Spleen (tissue), 7 donors: ENCODE measurements around the gene KCTD21.

Experiments used
- POLR2AphosphoS5 ChIP-seq, 3 donors: sonication (generic); formaldehyde crosslinking; IDR thresholded peaks; one replicate each; pipeline ENCODE4 v1.5.1; 2017; ENCODE audit warnings: antibody characterized with exemption in 3 of 3
- TF ChIP-seq, protein P1 (sequence below), 11 experiments: fragments of 200-600 bp in 7 of 11; fragments of 450-650 bp in 4 of 11; sonication (generic) in 4 of 11; IDR thresholded peaks in 8 of 11; conservative IDR thresholded peaks in 3 of 11; 1 replicate in 7 of 11; 2 replicates in 4 of 11; pipeline versions ENCODE4 v1.4.0 to v1.8.0; 2016 to 2021; ENCODE audit warnings: antibody characterized with exemption in 11 of 11, inconsistent platforms in 4 of 11, mild to moderate bottlenecking in 1 of 11
- donor health status: DM: no; HTN: no; CAD: no; lungs with moderate emphysema.
- donor health status: DM: no; HTN: no; CAD: no.
- donor health status: DM: no; HTN: no; CAD: no.

DNA sequence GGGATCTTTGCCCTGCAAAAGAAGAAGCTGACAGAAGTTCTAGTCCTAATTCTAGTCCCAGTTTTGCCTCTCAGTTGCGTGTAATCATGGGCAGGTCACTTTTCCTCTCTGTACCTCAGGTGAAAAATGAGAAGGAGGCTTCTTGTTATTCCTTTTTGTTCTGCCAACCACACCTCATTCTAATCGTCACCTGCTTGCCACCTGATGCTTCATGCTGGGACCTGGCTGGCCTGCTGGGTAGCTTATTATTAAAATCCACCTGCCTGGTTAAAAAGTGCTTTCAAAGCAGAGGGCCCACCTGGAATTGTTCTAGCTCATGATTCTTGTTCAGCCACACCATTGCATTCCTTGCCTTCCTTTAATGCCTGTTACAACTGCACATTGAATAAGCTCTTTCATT is 40.6 kb downstream of the KCTD21 start:
- TF ChIP-seq, protein P1, sequence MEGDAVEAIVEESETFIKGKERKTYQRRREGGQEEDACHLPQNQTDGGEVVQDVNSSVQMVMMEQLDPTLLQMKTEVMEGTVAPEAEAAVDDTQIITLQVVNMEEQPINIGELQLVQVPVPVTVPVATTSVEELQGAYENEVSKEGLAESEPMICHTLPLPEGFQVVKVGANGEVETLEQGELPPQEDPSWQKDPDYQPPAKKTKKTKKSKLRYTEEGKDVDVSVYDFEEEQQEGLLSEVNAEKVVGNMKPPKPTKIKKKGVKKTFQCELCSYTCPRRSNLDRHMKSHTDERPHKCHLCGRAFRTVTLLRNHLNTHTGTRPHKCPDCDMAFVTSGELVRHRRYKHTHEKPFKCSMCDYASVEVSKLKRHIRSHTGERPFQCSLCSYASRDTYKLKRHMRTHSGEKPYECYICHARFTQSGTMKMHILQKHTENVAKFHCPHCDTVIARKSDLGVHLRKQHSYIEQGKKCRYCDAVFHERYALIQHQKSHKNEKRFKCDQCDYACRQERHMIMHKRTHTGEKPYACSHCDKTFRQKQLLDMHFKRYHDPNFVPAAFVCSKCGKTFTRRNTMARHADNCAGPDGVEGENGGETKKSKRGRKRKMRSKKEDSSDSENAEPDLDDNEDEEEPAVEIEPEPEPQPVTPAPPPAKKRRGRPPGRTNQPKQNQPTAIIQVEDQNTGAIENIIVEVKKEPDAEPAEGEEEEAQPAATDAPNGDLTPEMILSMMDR (IDR thresholded peaks at IDR 0.05 in 8 of 11, conservative IDR thresholded peaks at IDR 0.05 in 3 of 11) = no peak
- no peak for TF ChIP-seq POLR2AphosphoS5 (IDR thresholded peaks at IDR 0.05)
